Dedifferentiated amniotic fluid mesenchymal stem cell (primary cell): ENCODE measurements around the gene MOK.

ENCODE experiments used
- DNase-seq: peaks from one replicate; pipeline ENCODE4 v3.0.0-alpha.2; 2016; ENCODE audit errors: extremely low spot score

The MOK gene

DNA sequence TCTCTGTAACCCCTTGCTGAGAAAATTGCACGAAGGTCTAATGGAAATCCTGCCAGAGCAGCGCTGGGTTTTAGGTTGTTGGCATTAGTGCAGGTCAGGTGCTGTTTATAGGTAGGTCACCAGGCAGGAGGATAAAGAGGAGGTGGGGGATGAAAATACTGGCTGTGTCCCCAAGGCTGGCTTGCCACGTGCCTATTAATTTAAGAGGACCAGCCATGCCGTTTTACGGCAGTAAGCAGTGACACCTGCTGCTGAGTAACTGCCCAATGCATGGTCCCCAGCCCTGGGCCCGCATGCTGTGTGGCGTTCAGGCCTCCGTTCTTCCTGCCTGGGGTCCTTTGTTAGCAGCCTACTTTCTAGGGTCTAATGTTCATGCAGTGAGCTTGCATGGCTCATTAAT lies 98.0 kb downstream of the MOK start:
- no peak for DNase-seq

- no peak for DNase-seq
Measured at GRCh38 chr14:102205560-102205959, 99.4 kb downstream of the MOK start.

DNA sequence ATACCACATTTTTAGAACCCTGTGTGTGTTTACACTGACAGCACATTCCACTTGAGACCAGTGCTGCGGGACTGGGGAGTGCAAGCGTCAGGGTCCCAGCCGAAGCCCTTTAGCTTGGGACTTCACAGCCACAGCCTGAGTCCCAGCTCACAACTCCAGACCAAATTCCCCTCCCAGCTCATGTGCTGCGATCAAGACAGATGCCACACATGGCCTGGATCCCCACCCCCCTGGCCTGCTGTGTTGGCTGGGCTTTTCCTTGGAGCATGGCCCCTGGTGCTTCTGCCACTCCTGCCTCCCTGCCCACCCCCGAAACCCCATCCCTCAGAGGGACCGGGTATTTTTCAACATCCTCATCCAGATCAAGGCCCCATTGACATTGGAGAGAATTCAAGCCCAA lies 101.6 kb downstream of the MOK start:
- no peak for DNase-seq

DNA sequence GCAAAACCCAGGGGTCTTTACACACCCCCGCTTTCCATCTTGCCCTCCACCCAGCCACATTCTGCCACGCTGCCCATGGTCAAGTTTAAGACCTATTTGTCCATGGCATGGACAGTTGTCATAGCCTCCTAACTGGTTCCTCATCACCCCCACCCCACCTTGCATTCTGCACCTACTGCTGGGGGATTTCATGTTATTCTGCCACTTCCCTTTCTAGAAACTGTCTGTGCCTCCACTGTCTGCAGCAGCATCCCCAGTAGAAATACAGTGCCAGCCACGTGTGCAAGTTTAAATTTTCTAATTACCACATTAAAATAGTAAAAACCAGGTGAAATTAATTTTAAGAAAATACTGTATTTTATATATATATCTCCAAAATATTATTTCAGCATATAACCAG lies 102.0 kb downstream of the MOK start:
- DNase-seq, result no peak

DNA sequence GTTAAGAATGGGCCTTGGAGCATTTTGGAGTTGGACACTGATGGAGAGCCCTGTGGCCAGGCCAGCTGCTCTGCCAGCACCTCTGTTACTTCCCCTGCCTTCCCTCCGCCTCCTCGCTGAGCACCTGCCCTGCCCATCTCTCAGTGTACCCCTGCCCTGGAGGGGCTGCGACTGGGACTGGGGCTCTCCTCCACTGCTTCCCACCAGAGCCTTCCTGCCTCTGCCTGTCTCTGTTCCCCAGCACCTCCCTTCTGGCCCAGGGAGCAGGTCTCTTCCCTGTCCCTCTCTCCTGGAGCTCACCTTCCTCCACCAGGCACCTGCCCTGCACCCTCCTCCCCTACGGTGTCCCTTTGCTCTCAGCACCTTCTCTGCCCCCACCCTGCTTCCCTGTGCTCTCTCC lies 103.2 kb downstream of the MOK start:
- no peak for DNase-seq

GRCh38 chr14:102201353-102201738 lies 103.6 kb downstream of the MOK start:
- no peak for DNase-seq

DNA sequence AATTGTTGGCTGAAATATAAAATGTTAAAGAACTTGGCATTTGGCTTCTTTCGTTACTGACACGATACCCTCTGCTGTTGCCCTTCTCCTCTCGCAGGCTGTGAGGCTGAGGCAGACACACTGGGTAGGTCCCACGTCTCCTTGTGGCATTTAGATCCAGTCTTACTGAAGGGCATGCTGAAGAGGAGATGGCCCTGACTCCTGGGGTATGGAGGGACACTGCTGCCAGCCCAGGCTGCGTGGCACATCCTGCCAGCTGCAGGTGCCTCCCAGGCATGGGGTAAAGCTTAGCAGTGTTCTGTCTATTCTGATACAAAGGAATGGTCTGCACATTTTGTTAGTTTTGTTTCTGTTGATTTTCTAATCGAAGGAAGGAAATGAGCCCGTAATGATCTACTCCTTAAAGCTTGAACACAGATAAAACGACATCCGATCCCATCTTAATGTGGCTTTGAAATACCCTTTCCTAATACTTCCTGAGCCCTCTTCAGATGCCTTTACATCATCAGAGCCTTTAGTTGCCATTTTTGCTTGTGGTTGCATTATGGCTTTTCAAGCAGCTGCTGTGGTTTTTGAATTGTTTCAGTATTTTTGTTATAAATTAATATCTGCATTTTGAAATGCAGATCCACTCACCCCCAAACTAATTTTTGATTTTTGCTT lies 104.1 kb downstream of the MOK start:
- DNase-seq, result no peak

DNA sequence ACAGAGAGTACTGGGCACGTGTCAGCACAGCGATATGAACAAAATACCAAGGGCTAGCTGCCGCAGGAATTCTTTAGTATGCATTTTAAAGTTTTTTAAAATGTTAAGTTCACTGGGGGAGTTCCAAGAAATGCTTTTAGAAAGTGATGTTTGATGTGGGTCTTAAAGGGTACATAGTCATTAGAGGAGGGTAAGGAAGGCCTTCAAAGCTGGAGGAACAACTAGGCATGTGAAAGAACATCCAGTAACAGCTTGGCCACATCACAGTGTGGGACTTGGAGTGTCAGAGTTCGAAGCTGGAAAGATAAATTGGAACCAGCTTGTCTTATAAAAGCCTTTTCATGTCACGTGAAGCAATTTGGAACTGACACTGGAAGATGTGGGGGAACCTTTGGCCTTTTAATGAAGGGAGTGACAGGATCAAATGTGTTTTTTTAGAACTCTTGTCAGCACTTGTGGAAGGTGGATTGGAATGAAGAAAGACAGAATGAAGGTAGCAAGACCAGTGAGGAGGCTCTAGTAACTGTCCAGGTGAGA lies 107.6 kb downstream of the MOK start:
- DNase-seq, result no peak

GRCh38 chr14:102196902-102197230 lies 108.1 kb downstream of the MOK start:
- no peak for DNase-seq

DNA sequence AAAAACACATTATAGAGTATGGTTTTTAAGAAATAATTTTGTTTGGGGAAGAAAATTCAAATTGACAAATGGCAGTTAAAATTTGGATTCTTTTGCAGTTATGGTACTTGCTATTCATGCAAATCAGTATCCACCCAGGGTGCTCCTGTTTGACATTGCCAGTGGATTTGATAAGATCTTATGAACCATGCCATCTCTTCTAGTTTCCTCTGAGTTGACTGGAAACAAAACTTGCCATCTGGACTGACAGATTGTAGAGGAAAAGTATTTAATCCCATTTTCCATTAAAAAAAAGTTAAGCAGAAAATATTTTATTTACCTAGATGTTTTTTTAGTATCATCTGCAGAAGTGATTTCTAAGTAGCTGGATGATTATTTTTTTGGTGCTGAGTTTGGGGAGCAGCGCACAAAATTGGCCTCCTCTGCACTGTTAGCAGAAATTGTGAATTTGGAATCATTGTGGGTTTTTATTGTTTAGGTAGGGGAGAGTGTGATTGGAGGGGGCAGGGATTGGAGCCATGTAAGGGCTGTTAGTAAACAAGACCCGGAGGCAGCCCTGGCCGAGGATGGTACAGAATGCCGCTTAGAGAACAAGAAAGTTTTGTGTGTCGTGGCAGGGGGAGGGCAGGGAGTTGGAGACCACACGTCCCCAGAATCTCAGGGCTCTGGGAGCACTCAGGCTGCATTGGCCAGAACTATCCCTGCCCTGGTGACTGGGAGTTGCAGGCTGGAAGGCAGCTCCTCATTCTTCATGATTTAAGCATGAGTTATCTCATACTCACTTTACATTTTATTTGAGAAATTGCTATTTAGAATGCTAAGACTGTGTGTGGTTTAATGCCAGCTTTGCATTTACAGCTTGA lies 108.7 kb downstream of the MOK start:
- DNase-seq, result no peak

GRCh38 chr14:102195446-102195845 lies 109.5 kb downstream of the MOK start:
- no peak for DNase-seq

GRCh38 chr14:102194856-102195255 lies 110.1 kb downstream of the MOK start:
- no peak for DNase-seq

DNA sequence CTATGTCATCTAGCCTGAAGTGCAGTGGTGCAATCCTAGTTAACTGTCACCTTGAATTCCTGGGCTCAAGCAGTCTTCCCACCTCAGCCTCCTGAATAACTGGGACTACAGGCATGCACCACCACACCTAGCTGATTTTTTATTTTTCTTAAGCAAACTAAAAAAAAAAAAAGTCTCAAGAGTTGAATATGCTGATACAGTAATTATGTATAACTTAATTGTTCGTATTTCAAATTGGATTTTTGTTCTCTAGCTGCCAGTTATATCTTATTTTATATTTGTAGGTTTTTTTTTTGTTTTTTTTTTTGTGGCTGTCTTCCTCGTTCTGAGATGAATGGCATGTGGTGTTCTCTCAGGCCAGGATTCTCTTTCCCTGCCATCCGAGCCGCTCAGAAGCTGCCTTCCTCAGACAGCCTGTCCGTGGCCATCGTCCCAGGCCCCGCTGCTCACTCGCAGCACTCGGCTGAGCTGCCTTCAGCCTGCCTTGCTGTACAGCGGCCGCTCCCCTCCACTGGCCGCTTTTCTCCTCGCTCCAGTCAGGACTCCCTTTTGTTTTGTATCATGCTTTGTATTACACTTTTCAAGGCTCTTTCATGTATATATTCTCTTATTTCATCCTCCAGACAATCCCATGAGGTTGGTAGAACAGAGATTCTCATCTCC lies 112.0 kb downstream of the MOK start:
- DNase-seq, result no peak

DNA sequence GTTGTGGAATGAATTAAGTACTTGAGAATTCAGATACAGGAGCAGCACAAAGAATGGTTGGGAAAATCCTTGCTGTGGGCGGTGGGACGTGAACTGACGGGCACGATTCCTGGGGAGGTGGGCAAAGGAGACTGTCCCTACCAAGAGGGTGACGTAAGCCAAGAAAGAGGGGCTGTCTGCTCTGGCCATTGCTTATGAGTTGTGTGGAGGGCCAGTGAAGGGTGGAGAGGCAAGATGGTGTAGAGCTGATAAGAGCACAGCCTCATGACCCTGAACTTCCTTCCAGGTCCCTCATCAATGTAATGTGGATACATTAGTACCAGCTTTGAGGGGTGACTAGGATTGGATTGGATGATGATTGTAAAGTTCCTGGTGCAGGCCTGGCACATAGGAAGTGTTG lies 115.1 kb downstream of the MOK start:
- DNase-seq, result no peak

DNA sequence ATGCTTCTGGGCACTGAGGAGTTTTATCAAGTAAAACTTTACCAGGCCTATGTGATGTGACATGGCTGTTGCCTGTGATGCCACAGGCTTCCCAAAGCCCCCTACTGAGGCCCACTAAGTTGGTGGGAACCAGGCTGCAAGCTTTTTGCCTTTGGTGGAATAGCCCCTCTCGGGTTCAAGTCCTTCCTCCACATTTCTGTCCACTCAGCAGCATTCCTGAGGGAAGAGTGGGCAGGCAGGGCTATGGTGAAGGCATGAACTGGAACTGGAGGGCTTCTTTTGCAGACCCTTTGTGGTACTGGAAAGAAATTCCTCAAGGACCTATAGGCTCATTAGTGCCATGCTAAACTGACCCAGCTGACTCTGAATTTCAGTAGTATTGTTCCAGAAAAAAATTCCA lies 116.8 kb downstream of the MOK start:
- no peak for DNase-seq

DNA sequence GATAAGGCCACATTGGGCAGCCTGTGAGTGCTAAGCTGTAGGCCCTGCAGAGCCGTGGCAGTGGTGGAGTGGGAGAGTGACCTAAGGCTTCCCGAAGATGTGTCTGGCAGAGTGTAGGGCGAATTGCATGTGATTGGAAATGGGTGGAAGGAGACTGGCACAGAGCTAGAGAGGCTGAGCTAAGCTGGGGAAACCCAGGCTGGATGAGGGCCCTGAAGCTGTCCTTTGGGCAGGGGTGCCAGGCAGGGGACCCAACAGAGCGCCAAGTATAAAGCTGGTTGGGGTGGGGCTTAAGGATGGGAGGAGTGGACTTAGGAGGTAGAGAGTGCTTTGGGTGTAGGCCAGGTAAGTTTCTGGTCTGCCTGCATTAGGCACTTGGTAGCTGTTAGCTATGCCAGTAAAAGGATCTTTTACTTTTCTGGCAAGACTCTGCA lies 117.4 kb downstream of the MOK start:
- no peak for DNase-seq

GRCh38 chr14:102187044-102187443 lies 117.9 kb downstream of the MOK start:
- peak; percentile 80 for DNase-seq

DNA sequence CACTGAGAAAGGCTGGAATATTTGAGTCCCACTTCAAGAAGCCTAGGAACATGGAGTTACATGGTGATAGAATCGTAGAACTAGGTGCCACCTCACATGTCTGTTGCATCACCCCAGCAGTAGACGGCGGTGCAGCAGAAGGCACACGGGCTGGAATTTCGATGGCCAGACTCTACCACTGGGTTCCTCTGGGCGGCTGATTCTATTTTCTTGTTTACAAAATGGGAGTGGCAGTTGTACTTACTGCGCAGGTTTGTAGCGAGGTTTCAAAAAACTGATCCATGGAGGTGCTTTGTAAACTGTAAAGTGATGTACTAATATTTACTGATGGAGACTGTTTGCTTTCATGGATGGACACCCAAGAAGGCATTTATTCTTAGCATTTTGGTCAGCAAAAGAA lies 119.6 kb downstream of the MOK start:
- DNase-seq, result no peak

- no peak for DNase-seq
Measured at GRCh38 chr14:102184316-102185035, 120.5 kb downstream of the MOK start.

DNA sequence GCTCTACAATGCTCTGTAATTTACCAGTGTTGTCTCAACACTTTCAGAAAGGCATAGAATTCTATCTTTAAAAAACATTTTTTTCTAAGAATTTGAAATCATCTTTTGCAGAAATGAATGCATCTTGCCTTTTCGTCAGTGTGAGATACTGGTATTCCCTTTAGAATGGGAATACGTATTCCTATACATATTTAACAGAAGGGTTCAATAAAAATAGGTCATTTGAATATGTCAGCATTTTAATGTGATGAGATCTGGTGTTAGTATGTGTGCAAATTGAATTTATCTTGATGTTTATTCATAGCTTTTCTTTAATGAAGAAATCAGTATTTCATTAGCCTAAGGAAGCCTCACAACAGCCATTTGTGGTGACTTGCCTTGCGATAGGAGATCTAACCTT lies 121.1 kb downstream of the MOK start:
- DNase-seq, result no peak

GRCh38 chr14:102182936-102183619 lies 121.9 kb downstream of the MOK start:
- DNase-seq, result no peak

GRCh38 chr14:102182190-102182589 lies 122.8 kb downstream of the MOK start:
- no peak for DNase-seq
